ENCODE measurements around the gene HSDL2.

- no peak for TF ChIP-seq CTCF (IDR thresholded peaks at IDR 0.05; ENCODE audit: insufficient read depth, low read depth, low read length)
- no peak for TF ChIP-seq EZH2 (IDR thresholded peaks at IDR 0.05; ENCODE audit: insufficient read depth, low read length)
Measured at GRCh38 chr9:112520069-112520468, 140.2 kb downstream of the HSDL2 start.
